NCI-H1092 treated with DMSO at 0.1 percent for 48 hours (cell line): ENCODE data around the gene SLC35G6.

Experiments
- DNase-seq: peaks from one replicate; lab custom pipeline; 2025; lab: John Stamatoyannopoulos, UW

Gene SLC35G6

GRCh38 chr17:7508145-7508544 lies 26.9 kb downstream of the SLC35G6 start:
- DNase-seq: no peak

DNA sequence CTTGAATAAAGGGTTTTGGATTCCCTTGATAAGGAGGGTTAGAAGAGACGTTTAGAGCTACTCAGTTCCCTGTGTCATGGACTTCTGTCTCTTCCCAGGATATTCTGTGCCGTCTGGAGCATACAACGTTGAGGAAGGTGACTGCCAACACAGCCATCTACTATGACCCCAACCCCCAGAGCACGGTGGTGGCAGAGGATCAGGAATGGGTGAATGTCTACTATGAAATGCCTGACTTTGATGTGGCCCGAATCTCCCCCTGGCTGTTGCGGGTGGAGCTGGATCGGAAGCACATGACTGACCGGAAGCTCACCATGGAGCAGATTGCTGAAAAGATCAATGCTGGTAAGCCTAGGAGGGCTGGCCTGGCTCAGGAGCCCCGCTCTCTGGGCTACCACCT lies 27.6 kb downstream of the SLC35G6 start:
- DNase-seq: no peak

DNA sequence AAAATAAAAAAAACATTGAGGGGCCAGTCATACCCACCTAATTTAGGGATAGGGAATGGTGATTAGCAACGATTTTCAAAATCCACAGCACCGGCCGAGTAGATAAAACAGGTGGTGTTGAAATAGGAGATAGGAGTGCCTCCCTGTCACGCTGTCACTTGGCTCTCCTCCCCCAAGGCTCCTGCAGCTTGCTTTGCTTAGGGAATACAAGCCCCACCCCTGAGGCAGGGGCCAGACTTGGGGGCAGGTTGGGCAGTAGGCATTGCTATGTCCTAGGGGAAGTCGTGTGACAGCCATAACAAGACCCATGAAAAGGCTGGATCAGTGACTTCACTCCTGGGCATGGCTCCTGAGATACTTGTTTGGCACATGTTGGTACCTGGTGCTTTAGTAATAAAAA lies 28.7 kb downstream of the SLC35G6 start:
- DNase-seq: no peak

GRCh38 chr17:7511108-7511507 lies 29.9 kb downstream of the SLC35G6 start:
- no peak for DNase-seq

GRCh38 chr17:7512105-7512504 lies 30.9 kb downstream of the SLC35G6 start:
- DNase-seq: no peak

GRCh38 chr17:7512824-7513540 lies 31.7 kb downstream of the SLC35G6 start:
- DNase-seq: no peak

DNA sequence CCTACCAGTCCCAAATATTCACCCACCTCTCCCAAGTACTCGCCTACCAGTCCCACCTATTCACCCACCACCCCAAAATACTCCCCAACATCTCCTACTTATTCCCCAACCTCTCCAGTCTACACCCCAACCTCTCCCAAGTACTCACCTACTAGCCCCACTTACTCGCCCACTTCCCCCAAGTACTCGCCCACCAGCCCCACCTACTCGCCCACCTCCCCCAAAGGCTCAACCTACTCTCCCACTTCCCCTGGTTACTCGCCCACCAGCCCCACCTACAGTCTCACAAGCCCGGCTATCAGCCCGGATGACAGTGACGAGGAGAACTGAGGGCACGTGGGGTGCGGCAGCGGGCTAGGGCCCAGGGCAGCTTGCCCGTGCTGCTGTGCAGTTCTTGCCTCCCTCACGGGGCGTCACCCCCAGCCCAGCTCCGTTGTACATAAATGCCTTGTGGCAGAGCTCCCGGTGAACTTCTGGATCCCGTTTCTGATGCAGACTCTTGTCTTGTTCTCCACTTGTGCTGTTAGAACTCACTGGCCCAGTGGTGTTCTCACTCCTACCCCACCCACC lies 32.7 kb downstream of the SLC35G6 start:
- no peak for DNase-seq

GRCh38 chr17:7515911-7516610 lies 34.8 kb downstream of the SLC35G6 start:
- DNase-seq: no peak

DNA sequence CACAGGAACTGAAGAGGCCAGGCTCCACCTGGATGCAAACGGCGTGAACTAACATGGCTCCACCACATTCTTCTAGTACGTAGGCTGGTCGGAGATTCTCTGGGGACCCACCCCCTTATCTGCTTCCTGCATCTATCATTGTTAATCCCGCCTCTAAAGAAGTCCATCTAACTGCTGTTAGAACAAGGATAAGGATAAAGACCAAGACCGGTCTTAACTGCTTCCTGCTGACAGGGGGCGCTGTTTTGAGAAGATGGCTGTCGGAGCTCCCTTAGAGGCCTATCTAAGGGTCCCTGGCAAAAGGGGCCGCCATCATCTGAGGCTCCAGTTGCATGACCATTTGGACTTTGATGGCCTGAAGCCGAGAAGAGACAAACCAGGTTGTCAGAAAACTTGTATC lies 41.8 kb downstream of the SLC35G6 start:
- DNase-seq: no peak

- DNase-seq: no peak
Measured at GRCh38 chr17:7528842-7529241, 47.6 kb downstream of the SLC35G6 start.

DNA sequence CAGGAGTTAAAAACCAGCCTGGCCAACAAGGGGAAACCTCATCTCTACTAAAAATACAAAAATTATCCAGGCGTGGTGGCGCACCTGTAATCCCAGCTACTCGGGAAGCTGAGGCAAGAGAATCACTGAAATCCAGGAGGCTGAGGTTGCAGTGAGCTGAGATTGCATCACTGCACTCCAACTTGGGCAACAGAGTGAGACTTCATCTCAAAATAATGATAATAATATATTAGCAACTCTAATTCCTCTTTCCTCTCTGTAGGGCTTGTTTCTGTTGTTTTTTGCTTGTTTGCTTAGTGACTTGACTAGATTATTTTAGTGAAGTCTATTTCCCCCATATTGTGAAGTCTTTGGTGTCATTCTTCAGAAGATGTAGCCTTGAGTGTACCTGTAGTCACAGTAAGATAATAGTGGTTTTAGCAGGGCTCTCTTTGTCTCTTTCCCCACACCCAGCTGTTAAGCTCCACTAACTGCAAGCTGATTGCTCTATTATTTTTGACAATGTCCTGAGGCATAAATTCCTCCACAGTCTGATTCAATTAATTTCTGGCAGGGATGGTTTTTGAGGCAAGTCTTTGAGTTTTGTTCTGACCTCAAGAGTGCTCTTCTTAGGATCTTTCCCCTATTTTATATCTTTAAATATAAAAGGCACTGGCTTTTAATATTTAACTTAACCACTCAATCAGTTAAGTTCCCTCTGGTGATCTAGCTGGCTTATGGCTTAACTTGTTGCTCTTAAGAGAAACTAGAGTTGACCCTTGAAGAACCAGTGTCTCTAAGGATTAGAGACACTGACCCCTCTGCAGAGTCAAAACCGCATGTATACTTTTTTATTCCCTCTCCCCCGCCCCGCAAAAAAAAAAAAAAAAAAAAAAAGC lies 49.0 kb downstream of the SLC35G6 start:
- DNase-seq: no peak
